Measurements from ENCODE around the gene DAZAP1. TPM values are rescaled to one million over a fixed set of nuclear protein-coding genes. Genes with fewer than 3 reads are reported as not detected.

The DAZAP1 gene
- total RNA-seq, 1 donor = 43.8 TPM

GRCh38 chr19:1465191-1466016 lies 58.0 kb downstream of the DAZAP1 start:
- no peak for DNase-seq (ENCODE audit: low read depth)
- TF ChIP-seq CTCF (IDR thresholded peaks at IDR 0.05; ENCODE audit: insufficient read depth, low read length) = peak; percentile 9
- H3K4me3 ChIP-seq (ENCODE audit: low read depth, low read length) = no peak overlapping the region

- H3K4me3 ChIP-seq (ENCODE audit: low read depth, low read length) = no peak overlapping the region
- no peak for DNase-seq (ENCODE audit: low read depth)
- no peak for TF ChIP-seq CTCF (IDR thresholded peaks at IDR 0.05; ENCODE audit: insufficient read depth, low read length)
These were observed 58.7 kb downstream of the DAZAP1 start for GRCh38 chr19:1466018-1466460.

- DNase-seq (ENCODE audit: low read depth) = no peak
- TF ChIP-seq CTCF (IDR thresholded peaks at IDR 0.05; ENCODE audit: insufficient read depth, low read length) = no peak
These were observed 59.3 kb downstream of the DAZAP1 start for GRCh38 chr19:1466461-1467214.

GRCh38 chr19:1467215-1467489 lies 59.8 kb downstream of the DAZAP1 start:
- no peak overlapping the region for H3K4me3 ChIP-seq (ENCODE audit: low read depth, low read length)
- no peak for TF ChIP-seq CTCF (IDR thresholded peaks at IDR 0.05; ENCODE audit: insufficient read depth, low read length)
- DNase-seq (ENCODE audit: low read depth) = no peak

More at GRCh38 chr19:1466461-1467214, 59.3 kb downstream of the DAZAP1 start:
- H3K4me3 ChIP-seq (ENCODE audit: low read depth, low read length) = no peak overlapping the region

- H3K4me3 ChIP-seq (ENCODE audit: low read depth, low read length) = no peak overlapping the region
- no peak for DNase-seq (ENCODE audit: low read depth)
- no peak for TF ChIP-seq CTCF (IDR thresholded peaks at IDR 0.05; ENCODE audit: insufficient read depth, low read length)
These were observed 60.3 kb downstream of the DAZAP1 start for GRCh38 chr19:1467490-1468273.

GRCh38 chr19:1468274-1468820 lies 61.0 kb downstream of the DAZAP1 start:
- DNase-seq (ENCODE audit: low read depth) = no peak
- peak overlapping the region; percentile 39 for H3K4me3 ChIP-seq (ENCODE audit: low read depth, low read length)
- TF ChIP-seq CTCF (IDR thresholded peaks at IDR 0.05; ENCODE audit: insufficient read depth, low read length) = no peak

Measured in fibroblast of the aortic adventitia (primary cell).